Left kidney (tissue), 2 donors: ENCODE results near the gene GPR63. TPM values are rescaled to one million over a fixed set of nuclear protein-coding genes. Genes with fewer than 3 reads are reported as not detected.

Experiments used
- DNase-seq: peaks from one replicate; pipeline ENCODE4 v3.0.0-alpha.2; 2013
- polyA plus RNA-seq: library from polyadenylated mRNA; unstranded; fragments of 120-200 nt; gene quantifications from one replicate; pipeline ENCODE4 v1.2.1, GENCODE V29; 2013; ENCODE audit not compliant: insufficient read length

Gene GPR63
- polyA plus RNA-seq, 1 donor, result 4.9 TPM

DNA sequence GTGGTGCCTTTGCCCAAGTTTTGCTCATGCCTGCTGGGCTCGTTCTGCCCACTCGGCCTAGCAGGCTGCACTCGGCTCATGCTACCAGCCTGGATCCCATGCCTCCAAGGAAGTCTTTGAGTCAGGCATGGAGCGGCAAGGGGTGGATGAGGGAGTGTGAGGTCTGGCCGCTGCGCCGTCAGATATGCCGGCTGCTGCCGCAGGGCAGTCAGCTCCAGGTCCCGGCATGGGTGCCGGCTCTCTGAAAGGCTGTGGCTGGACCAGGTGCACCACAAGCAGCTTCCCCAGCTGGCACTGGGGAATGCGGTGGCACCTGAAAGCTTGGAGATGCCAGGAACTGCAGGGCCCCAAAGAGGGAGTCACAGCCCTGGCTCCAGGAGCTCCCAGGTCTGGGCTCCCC lies 75.5 kb downstream of the GPR63 start:
- no peak for DNase-seq

DNA sequence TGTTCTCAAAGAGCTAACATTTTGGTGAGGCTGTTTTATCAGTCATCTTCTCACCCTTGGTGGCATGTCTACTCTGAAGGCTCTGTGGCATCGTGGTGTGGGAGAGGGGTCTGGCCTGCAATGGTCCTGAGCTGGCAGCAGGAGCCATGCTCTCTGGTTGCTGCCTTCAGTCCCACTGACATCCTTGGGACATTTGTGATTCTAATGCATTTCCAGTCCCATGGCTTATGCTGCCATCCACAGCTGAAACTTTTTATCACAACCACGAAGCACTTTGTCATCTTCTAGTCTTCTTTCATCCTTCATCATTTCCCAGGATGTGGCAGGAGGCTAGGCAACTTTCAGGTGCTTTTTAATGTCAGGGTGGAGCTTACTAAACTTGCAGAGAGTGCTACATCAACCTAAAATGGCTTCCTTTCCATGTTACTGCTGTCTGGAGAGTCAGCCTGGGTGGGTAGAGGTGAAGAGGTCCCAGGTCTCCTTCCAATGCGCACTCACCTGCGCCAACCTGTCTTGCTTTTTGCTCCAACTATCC lies 77.1 kb downstream of the GPR63 start:
- no peak for DNase-seq

DNA sequence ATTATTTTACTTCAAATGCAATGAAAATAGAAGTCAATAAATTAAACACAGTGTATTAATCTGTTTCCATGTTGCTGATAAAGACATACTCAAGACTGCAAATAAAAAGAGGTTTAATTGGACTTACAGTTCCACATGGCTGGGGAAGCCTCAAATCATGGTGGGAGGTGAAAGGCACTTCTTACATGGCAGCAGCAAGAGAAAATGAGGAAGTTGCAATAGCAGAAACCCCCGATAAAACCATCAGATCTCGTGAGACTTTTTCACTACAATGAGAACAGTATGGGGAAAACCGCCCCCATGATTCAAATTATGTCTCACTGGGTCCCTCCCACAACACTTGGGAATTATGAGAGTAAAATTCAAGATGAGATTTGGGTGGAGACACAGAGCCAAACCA lies 82.2 kb downstream of the GPR63 start:
- DNase-seq, result no peak

DNA sequence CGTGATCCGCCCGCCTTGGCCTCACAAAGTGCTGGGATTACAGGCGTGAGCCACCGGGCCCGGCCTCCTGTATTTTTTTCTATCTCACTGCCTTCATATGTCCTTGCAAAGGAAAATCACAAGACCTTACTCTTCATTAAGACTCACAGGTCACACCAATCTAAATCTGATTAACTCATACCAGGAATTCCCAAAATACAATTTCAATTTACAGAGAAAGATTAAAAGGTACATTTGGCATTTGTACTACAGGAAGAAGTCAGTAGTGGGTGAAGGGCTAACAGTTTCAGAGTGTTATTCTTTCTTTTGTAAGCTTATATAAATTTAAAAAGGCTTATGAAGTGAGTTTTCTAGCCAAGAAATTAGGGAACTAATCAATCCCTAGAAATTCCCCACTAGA lies 87.4 kb downstream of the GPR63 start:
- no peak for DNase-seq

Other genes with a start within 250 kb of the GPR63 start
- 36.6 TPM for gene NDUFAF4, start 60.4 kb upstream of the GPR63 start, polyA plus RNA-seq
- gene KLHL32, start 87.3 kb upstream of the GPR63 start, polyA plus RNA-seq, result 4.2 TPM